ENCODE results near the gene VAMP3. TPM values are rescaled to one million over a fixed set of nuclear protein-coding genes. Genes with fewer than 3 reads are reported as not detected.

VAMP3 gene
- total RNA-seq, 1 donor from 2014 or later = 24.7 TPM

GRCh38 chr1:7809742-7810141, 38.6 kb downstream of the VAMP3 start:
- Mint-ChIP-seq H3K36me3 (ENCODE audit: low read depth) (peaks cover 13% of the 10 kb centered on the region), H3K9me3 (peaks cover 10% of the 10 kb centered on the region), H3K27ac (no peak overlapping the region), H3K4me1 (no peaks in the 10 kb centered on the region), H3K27me3 (no peaks in the 10 kb centered on the region), H3K4me3 (no peak overlapping the region)
- no peak for DNase-seq
- intact Hi-C loops (cut with micrococcal nuclease) = loop anchor here (5.0 kb wide), 1 partner anchor 93 kb away; no protein-coding TSS in a partner anchor

- Mint-ChIP-seq H3K4me3 (no peak overlapping the region), H3K27ac (no peak overlapping the region), H3K4me1 (no peaks in the 10 kb centered on the region), H3K9me3 (peaks cover 14% of the 10 kb centered on the region), H3K27me3 (no peaks in the 10 kb centered on the region), H3K36me3 (ENCODE audit: low read depth) (peaks cover 14% of the 10 kb centered on the region)
- intact Hi-C loops (cut with micrococcal nuclease) = no loop called here
- DNase-seq = no peak
Measured at GRCh38 chr1:7810395-7810794, 39.3 kb downstream of the VAMP3 start.

GRCh38 chr1:7811476-7811875, 40.4 kb downstream of the VAMP3 start:
- H3K36me3 Mint-ChIP-seq (ENCODE audit: low read depth) = peaks cover 14% of the 10 kb centered on the region
- no peak for DNase-seq
- intact Hi-C loops (cut with micrococcal nuclease) = no loop called here
- no peaks in the 10 kb centered on the region for H3K4me1 Mint-ChIP-seq
- no peaks in the 10 kb centered on the region for H3K27me3 Mint-ChIP-seq
- H3K27ac Mint-ChIP-seq = no peak overlapping the region
- H3K9me3 Mint-ChIP-seq = peaks cover 14% of the 10 kb centered on the region
- no peak overlapping the region for H3K4me3 Mint-ChIP-seq

- no peak for DNase-seq
- no peak overlapping the region for H3K4me3 Mint-ChIP-seq
- H3K9me3 Mint-ChIP-seq = peaks cover 14% of the 10 kb centered on the region
- intact Hi-C loops (cut with micrococcal nuclease) = no loop called here
- no peaks in the 10 kb centered on the region for H3K4me1 Mint-ChIP-seq
- H3K36me3 Mint-ChIP-seq (ENCODE audit: low read depth) = peaks cover 14% of the 10 kb centered on the region
- H3K27me3 Mint-ChIP-seq = no peaks in the 10 kb centered on the region
- no peak overlapping the region for H3K27ac Mint-ChIP-seq
Measured at GRCh38 chr1:7813677-7814373, 42.7 kb downstream of the VAMP3 start.

GRCh38 chr1:7821282-7821681, 50.2 kb downstream of the VAMP3 start:
- Mint-ChIP-seq H3K9me3 (no peaks in the 10 kb centered on the region), H3K4me1 (peaks cover under 1% of the 10 kb centered on the region), H3K27me3 (no peaks in the 10 kb centered on the region), H3K27ac (no peak overlapping the region), H3K36me3 (ENCODE audit: low read depth) (no peaks in the 10 kb centered on the region), H3K4me3 (no peak overlapping the region)
- intact Hi-C loops (cut with micrococcal nuclease) = no loop called here
- no peak for DNase-seq

- Mint-ChIP-seq H3K9me3 (no peaks in the 10 kb centered on the region), H3K36me3 (ENCODE audit: low read depth) (peaks cover 5% of the 10 kb centered on the region), H3K4me1 (peaks cover 5% of the 10 kb centered on the region), H3K27me3 (no peaks in the 10 kb centered on the region), H3K27ac (no peak overlapping the region), H3K4me3 (no peak overlapping the region)
- DNase-seq = no peak
- intact Hi-C loops (cut with micrococcal nuclease) = no loop called here
Measured at GRCh38 chr1:7824701-7825100, 53.6 kb downstream of the VAMP3 start.

- H3K4me1 Mint-ChIP-seq = peaks cover 5% of the 10 kb centered on the region
- peak overlapping the region; percentile 95 for H3K4me3 Mint-ChIP-seq
- intact Hi-C loops (cut with micrococcal nuclease) = no loop called here
- H3K36me3 Mint-ChIP-seq (ENCODE audit: low read depth) = peaks cover 11% of the 10 kb centered on the region
- no peak overlapping the region for H3K27ac Mint-ChIP-seq
- no peaks in the 10 kb centered on the region for H3K9me3 Mint-ChIP-seq
- no peak for DNase-seq
- H3K27me3 Mint-ChIP-seq = no peaks in the 10 kb centered on the region
Measured at GRCh38 chr1:7826363-7826762, 55.3 kb downstream of the VAMP3 start.

- Mint-ChIP-seq H3K36me3 (ENCODE audit: low read depth) (peaks cover 11% of the 10 kb centered on the region), H3K27me3 (no peaks in the 10 kb centered on the region), H3K4me1 (peaks cover 5% of the 10 kb centered on the region), H3K4me3 (peak overlapping the region; percentile 95), H3K27ac (peak overlapping the region; percentile 96), H3K9me3 (no peaks in the 10 kb centered on the region)
- intact Hi-C loops (cut with micrococcal nuclease) = no loop called here
- peak; percentile 84 for DNase-seq
Measured at GRCh38 chr1:7827126-7827955, 56.2 kb downstream of the VAMP3 start.

Other genes starting within 250 kb of the VAMP3 start
- gene PER3, start 13.0 kb downstream of the VAMP3 start, total RNA-seq = 4.2 and 4.8 TPM in 2 replicates
- not detected in 2 replicates for gene UTS2, start 81.8 kb downstream of the VAMP3 start, total RNA-seq
- gene TNFRSF9, start 169.5 kb downstream of the VAMP3 start, total RNA-seq = 30.5 and 30.9 TPM in 2 replicates
- 409 and 426 TPM in 2 replicates for gene PARK7, start 190.4 kb downstream of the VAMP3 start, total RNA-seq